Measurements from ENCODE around the gene ZNF804B.

The ZNF804B gene

GRCh38 chr7:88795553-88795952 lies 36.1 kb downstream of the ZNF804B start, which contains the start of gene TEX47:
Gene TEX47, minus strand, starts transcription at chr7:88795737. Its CDS starts 795 bp downstream, at chr7:88794942.
- Histone ChIP-seq H3K36me3 (replicated peaks; ENCODE audit: low read depth, low read length) (no peaks in the 10 kb centered on the region), H4K20me1 (ENCODE audit: insufficient read depth, low read length) (no peaks in the 10 kb centered on the region), H3K4me3 (ENCODE audit: low read length) (no peak within 1 kb of the TSS), H3K9me3 (ENCODE audit: insufficient read depth, low read length) (no peaks in the 10 kb centered on the region), H3K4me2 (ENCODE audit: low read length) (no peak within 1 kb of the TSS), H2AFZ (ENCODE audit: low read depth, low read length) (no peak within 1 kb of the TSS), H3K9ac (ENCODE audit: low read length) (no peak within 1 kb of the TSS), H3K27me3 (ENCODE audit: low read depth, low read length) (no peaks in the 10 kb centered on the region), H3K27ac (ENCODE audit: low read length) (no peak within 1 kb of the TSS), H3K4me1 (ENCODE audit: low read length) (no peaks in the 10 kb centered on the region), H3K79me2 (ENCODE audit: low read length) (no peaks in the 10 kb centered on the region)
- TF ChIP-seq CTCF (IDR thresholded peaks at IDR 0.05; ENCODE audit: low read depth, low read length) (no peak), EZH2phosphoT487 (IDR thresholded peaks at IDR 0.05; ENCODE audit: low read depth) (no peak)

GRCh38 chr7:88801046-88801445 lies 41.5 kb downstream of the ZNF804B start:
- no peak overlapping the region for H3K4me3 ChIP-seq (ENCODE audit: low read length)
- no peaks in the 10 kb centered on the region for H4K20me1 ChIP-seq (ENCODE audit: insufficient read depth, low read length)
- H3K27ac ChIP-seq (ENCODE audit: low read length) = no peak overlapping the region
- H3K27me3 ChIP-seq (ENCODE audit: low read depth, low read length) = no peaks in the 10 kb centered on the region
- H3K4me2 ChIP-seq (ENCODE audit: low read length) = no peak overlapping the region
- no peaks in the 10 kb centered on the region for H3K4me1 ChIP-seq (ENCODE audit: low read length)
- H2AFZ ChIP-seq (ENCODE audit: low read depth, low read length) = no peak overlapping the region
- no peaks in the 10 kb centered on the region for H3K36me3 ChIP-seq (replicated peaks; ENCODE audit: low read depth, low read length)
- no peaks in the 10 kb centered on the region for H3K9me3 ChIP-seq (ENCODE audit: insufficient read depth, low read length)
- TF ChIP-seq CTCF (IDR thresholded peaks at IDR 0.05; ENCODE audit: low read depth, low read length) (no peak), EZH2phosphoT487 (IDR thresholded peaks at IDR 0.05; ENCODE audit: low read depth) (no peak)
- H3K9ac ChIP-seq (ENCODE audit: low read length) = no peak overlapping the region
- H3K79me2 ChIP-seq (ENCODE audit: low read length) = no peaks in the 10 kb centered on the region

- Histone ChIP-seq H3K79me2 (ENCODE audit: low read length) (no peaks in the 10 kb centered on the region), H3K36me3 (replicated peaks; ENCODE audit: low read depth, low read length) (no peaks in the 10 kb centered on the region), H4K20me1 (ENCODE audit: insufficient read depth, low read length) (no peaks in the 10 kb centered on the region), H3K27me3 (ENCODE audit: low read depth, low read length) (no peaks in the 10 kb centered on the region), H3K4me1 (ENCODE audit: low read length) (no peaks in the 10 kb centered on the region), H3K4me2 (ENCODE audit: low read length) (no peak overlapping the region), H2AFZ (ENCODE audit: low read depth, low read length) (no peak overlapping the region), H3K4me3 (ENCODE audit: low read length) (no peak overlapping the region), H3K9ac (ENCODE audit: low read length) (no peak overlapping the region), H3K9me3 (ENCODE audit: insufficient read depth, low read length) (no peaks in the 10 kb centered on the region), H3K27ac (ENCODE audit: low read length) (no peak overlapping the region)
- TF ChIP-seq CTCF (IDR thresholded peaks at IDR 0.05; ENCODE audit: low read depth, low read length) (no peak), EZH2phosphoT487 (IDR thresholded peaks at IDR 0.05; ENCODE audit: low read depth) (no peak)
Observed at GRCh38 chr7:88806280-88807037, 47.0 kb downstream of the ZNF804B start.

GRCh38 chr7:88818552-88818951 lies 59.1 kb downstream of the ZNF804B start:
- Histone ChIP-seq H3K4me1 (ENCODE audit: low read length) (no peaks in the 10 kb centered on the region), H3K36me3 (replicated peaks; ENCODE audit: low read depth, low read length) (no peaks in the 10 kb centered on the region), H3K4me2 (ENCODE audit: low read length) (no peak overlapping the region), H3K9me3 (ENCODE audit: insufficient read depth, low read length) (no peaks in the 10 kb centered on the region), H3K4me3 (ENCODE audit: low read length) (no peak overlapping the region), H2AFZ (ENCODE audit: low read depth, low read length) (no peak overlapping the region), H3K9ac (ENCODE audit: low read length) (no peak overlapping the region), H3K27me3 (ENCODE audit: low read depth, low read length) (no peaks in the 10 kb centered on the region), H4K20me1 (ENCODE audit: insufficient read depth, low read length) (no peaks in the 10 kb centered on the region), H3K79me2 (ENCODE audit: low read length) (no peaks in the 10 kb centered on the region), H3K27ac (ENCODE audit: low read length) (no peak overlapping the region)
- no peak for TF ChIP-seq EZH2phosphoT487 (IDR thresholded peaks at IDR 0.05; ENCODE audit: low read depth)
- no peak for TF ChIP-seq CTCF (IDR thresholded peaks at IDR 0.05; ENCODE audit: low read depth, low read length)

All from OCI-LY3 (cell line).